NCI-H2081 (cell line): Measurements from ENCODE around the gene CDH13.

Experiments used
- DNase-seq, 2 experiments: peaks; one replicate each; lab custom pipeline; 2025; lab: John Stamatoyannopoulos, UW

CDH13 gene

GRCh38 chr16:82788919-82789318 is 162.2 kb downstream of the CDH13 start:
- no peak for DNase-seq

- DNase-seq = peak in 1 of 2 experiments; percentile 6
Measured at GRCh38 chr16:82792693-82793092, 165.9 kb downstream of the CDH13 start.

GRCh38 chr16:82793528-82794245 is 166.9 kb downstream of the CDH13 start:
- DNase-seq = no peak

- DNase-seq = no peak
Measured at GRCh38 chr16:82796047-82796446, 169.3 kb downstream of the CDH13 start.

GRCh38 chr16:82801361-82801760 is 174.6 kb downstream of the CDH13 start:
- no peak for DNase-seq

GRCh38 chr16:82805866-82806265 is 179.1 kb downstream of the CDH13 start:
- no peak for DNase-seq

- DNase-seq = no peak
Measured at GRCh38 chr16:82807311-82807710, 180.5 kb downstream of the CDH13 start.

GRCh38 chr16:82808036-82808435 is 181.3 kb downstream of the CDH13 start:
- DNase-seq = no peak

- DNase-seq = no peak
Measured at GRCh38 chr16:82810077-82810476, 183.3 kb downstream of the CDH13 start.

- no peak for DNase-seq
Measured at GRCh38 chr16:82814059-82814458, 187.3 kb downstream of the CDH13 start.

GRCh38 chr16:82819286-82819685 is 192.5 kb downstream of the CDH13 start:
- no peak for DNase-seq

GRCh38 chr16:82820855-82821254 is 194.1 kb downstream of the CDH13 start:
- no peak for DNase-seq

GRCh38 chr16:82824408-82824807 is 197.6 kb downstream of the CDH13 start:
- DNase-seq = peak in 1 of 2 experiments; percentile 3

GRCh38 chr16:82829301-82829700 is 202.5 kb downstream of the CDH13 start:
- no peak for DNase-seq

GRCh38 chr16:82830944-82831343 is 204.2 kb downstream of the CDH13 start:
- DNase-seq = no peak

- no peak for DNase-seq
Measured at GRCh38 chr16:82832821-82833220, 206.1 kb downstream of the CDH13 start.

GRCh38 chr16:82833378-82833993 is 206.7 kb downstream of the CDH13 start:
- no peak for DNase-seq

GRCh38 chr16:82834151-82834815 is 207.5 kb downstream of the CDH13 start:
- DNase-seq = no peak

GRCh38 chr16:82835487-82836155 is 208.9 kb downstream of the CDH13 start:
- no peak for DNase-seq

- no peak for DNase-seq
Measured at GRCh38 chr16:82841108-82841507, 214.3 kb downstream of the CDH13 start.

- no peak for DNase-seq
Measured at GRCh38 chr16:82843606-82844271, 217.0 kb downstream of the CDH13 start.

GRCh38 chr16:82845116-82845515 is 218.3 kb downstream of the CDH13 start:
- no peak for DNase-seq
